Uterus (tissue), 4 donors: ENCODE data around the gene EEF1AKMT2. TPM values are rescaled to one million over a fixed set of nuclear protein-coding genes. Genes with fewer than 3 reads are reported as not detected.
A peak's percentile ranks its signal among the peaks of the same experiment; 100 is the strongest.
"Not testable (repeated sequence)": the region's sequence is repeated elsewhere in the genome, so short reads cannot be mapped to it uniquely, and the experiment has no call there.

Experiments used
- DNase-seq, 2 donors: peaks; one replicate each; pipeline ENCODE4 v3.0.0-alpha.2; 2019 to 2020
- H3K27ac ChIP-seq, 2 donors: fragments of 200-600 bp; sonication (generic); 1 replicate in 1 of 2; 2 replicates in 1 of 2; pipeline ENCODE4 v1.5.1; 2016 to 2018
- H3K27me3 ChIP-seq, 2 donors: fragments of 200-600 bp; sonication (generic); one replicate each; pipeline ENCODE4 v1.5.1; 2018 to 2019; ENCODE audit warnings: control low read depth in 1 of 2
- H3K36me3 ChIP-seq, 2 donors: fragments of 200-600 bp; sonication (generic); one replicate each; pipeline ENCODE4 v1.5.1; 2019; ENCODE audit warnings: control low read depth in 1 of 2
- H3K4me1 ChIP-seq, 2 donors: fragments of 200-600 bp; sonication (generic); one replicate each; pipeline ENCODE4 v1.5.1; 2018 to 2019; ENCODE audit warnings: control low read depth in 1 of 2
- H3K4me3 ChIP-seq, 2 donors: fragments of 200-600 bp; sonication (generic); 1 replicate in 1 of 2; 2 replicates in 1 of 2; pipeline ENCODE4 v1.5.1; 2018 to 2019; ENCODE audit warnings: mild to moderate bottlenecking in 1 of 2
- H3K9me3 ChIP-seq, 2 donors: fragments of 200-600 bp; sonication (generic); one replicate each; pipeline ENCODE4 v1.5.1; 2019; ENCODE audit warnings: control low read depth in 1 of 2
- POLR2A ChIP-seq, 2 donors: fragments of 450-650 bp; IDR thresholded peaks; one replicate each; pipeline ENCODE4 v1.6.1; 2016; ENCODE audit warnings: antibody characterized with exemption in 2 of 2, mild to moderate bottlenecking in 1 of 2, moderate library complexity in 1 of 2
- intact Hi-C: fragments of 100-400 bp; cut with DNase I; formaldehyde crosslinking; loops from one replicate; pipeline ENCODE4 v1.15.1; 2023; ENCODE audit warnings: low total_unique reads
- total RNA-seq, 4 donors: library from RNA; depleted of rRNA in 3 of 4; stranded (reverse); fragments of >200 nt in 3 of 4; gene quantifications; one replicate each; pipeline versions ENCODE4 v1.1.0 to v1.2.4, GENCODE V29; 2014 to 2023
- TF ChIP-seq, protein P1 (sequence below), 4 experiments: fragments of 200-600 bp in 2 of 4; fragments of 450-650 bp in 2 of 4; sonication (generic) in 2 of 4; IDR thresholded peaks; one replicate each; pipeline ENCODE4 v1.5.1; 2016 to 2019; ENCODE audit warnings: antibody characterized with exemption in 4 of 4, mild to moderate bottlenecking in 2 of 4, moderate library complexity in 1 of 4
- donor health status: DM: yes; HTN: yes; CAD: no.

Gene EEF1AKMT2
- total RNA-seq, 4 donors from 2014 or later, result 17.9 to 60.6 (median 40.7) TPM

DNA sequence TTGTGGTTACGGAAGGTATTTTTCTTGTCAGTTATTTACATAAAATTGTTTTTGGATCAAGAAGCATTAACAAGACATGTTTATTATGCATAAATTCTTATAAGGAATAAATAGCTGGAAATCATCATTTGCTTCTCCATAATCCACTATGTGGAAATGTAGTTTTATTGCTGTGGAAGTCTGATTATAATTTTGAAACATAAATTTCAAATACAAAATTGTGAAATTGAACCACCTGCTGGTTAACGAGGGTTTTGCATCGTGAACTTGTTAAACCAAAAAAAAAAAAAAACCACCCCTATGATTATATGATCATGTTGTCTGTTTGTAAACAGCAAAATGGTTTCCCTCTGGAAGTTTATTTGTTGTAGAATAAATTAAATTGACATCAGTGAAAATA lies 35.8 kb upstream of the EEF1AKMT2 start:
- H3K4me3 ChIP-seq, result no peak overlapping the region
- H3K9me3 ChIP-seq, result no peaks in the 10 kb centered on the region
- no peaks in the 10 kb centered on the region for H3K27me3 ChIP-seq
- peak in 1 of 2 donors; percentile 18 for DNase-seq
- H3K36me3 ChIP-seq, result no peaks in the 10 kb centered on the region
- H3K4me1 ChIP-seq, result no peaks in the 10 kb centered on the region
- no peak for TF ChIP-seq POLR2A (IDR thresholded peaks at IDR 0.05)
- TF ChIP-seq, protein P1, sequence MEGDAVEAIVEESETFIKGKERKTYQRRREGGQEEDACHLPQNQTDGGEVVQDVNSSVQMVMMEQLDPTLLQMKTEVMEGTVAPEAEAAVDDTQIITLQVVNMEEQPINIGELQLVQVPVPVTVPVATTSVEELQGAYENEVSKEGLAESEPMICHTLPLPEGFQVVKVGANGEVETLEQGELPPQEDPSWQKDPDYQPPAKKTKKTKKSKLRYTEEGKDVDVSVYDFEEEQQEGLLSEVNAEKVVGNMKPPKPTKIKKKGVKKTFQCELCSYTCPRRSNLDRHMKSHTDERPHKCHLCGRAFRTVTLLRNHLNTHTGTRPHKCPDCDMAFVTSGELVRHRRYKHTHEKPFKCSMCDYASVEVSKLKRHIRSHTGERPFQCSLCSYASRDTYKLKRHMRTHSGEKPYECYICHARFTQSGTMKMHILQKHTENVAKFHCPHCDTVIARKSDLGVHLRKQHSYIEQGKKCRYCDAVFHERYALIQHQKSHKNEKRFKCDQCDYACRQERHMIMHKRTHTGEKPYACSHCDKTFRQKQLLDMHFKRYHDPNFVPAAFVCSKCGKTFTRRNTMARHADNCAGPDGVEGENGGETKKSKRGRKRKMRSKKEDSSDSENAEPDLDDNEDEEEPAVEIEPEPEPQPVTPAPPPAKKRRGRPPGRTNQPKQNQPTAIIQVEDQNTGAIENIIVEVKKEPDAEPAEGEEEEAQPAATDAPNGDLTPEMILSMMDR (IDR thresholded peaks at IDR 0.05), result peak; percentile 27 to 45 (median 41)
- intact Hi-C loops, result no loop called here
- H3K27ac ChIP-seq, result no peak overlapping the region

DNA sequence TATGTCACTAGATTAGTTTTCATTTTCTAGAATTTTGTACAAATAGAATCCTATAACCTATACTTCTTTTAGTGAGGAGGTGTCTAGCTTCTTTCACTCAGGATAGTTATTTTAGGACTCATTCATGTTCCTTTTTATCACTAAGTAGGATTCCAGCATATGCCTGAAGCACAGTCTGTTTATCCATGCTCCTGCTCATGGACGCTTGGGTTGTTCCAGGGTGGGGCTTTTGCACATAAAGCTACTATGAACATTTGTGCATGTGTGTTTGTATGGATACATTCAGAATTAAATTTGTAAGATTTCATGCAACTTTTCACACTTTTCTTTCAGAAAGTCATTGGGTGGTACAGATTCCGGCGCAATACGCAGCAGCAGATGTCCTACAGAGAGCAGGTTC lies 34.6 kb upstream of the EEF1AKMT2 start:
- Histone ChIP-seq H3K4me3 (no peak overlapping the region), H3K36me3 (no peaks in the 10 kb centered on the region), H3K27ac (no peak overlapping the region), H3K27me3 (no peaks in the 10 kb centered on the region), H3K4me1 (no peaks in the 10 kb centered on the region), H3K9me3 (no peaks in the 10 kb centered on the region)
- TF ChIP-seq, protein P1 (IDR thresholded peaks at IDR 0.05), result no peak
- TF ChIP-seq POLR2A (IDR thresholded peaks at IDR 0.05), result no peak
- no peak for DNase-seq
- intact Hi-C loops, result no loop called here

DNA sequence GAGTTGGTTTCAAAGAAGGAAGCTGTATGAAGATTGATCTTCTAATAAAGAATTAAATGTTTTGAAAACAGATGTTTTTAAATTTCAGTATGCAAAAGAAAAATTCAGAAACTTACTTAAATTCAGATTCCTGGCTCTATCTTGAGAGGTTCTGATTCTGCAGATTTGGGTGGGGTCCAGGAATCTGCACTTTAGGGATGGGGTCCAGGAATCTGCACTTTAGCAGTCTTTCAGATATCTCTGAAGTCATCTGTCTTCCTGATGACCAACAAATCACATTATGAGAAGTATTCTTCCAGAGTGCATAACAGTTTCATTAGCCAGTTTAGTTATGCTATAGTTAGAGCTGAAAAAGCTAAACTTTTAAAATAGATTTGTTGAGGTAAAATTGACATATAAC lies 34.0 kb upstream of the EEF1AKMT2 start:
- intact Hi-C loops, result no loop called here
- Histone ChIP-seq H3K27ac (no peak overlapping the region), H3K4me1 (no peaks in the 10 kb centered on the region), H3K4me3 (no peak overlapping the region), H3K36me3 (no peaks in the 10 kb centered on the region), H3K9me3 (no peaks in the 10 kb centered on the region), H3K27me3 (no peaks in the 10 kb centered on the region)
- TF ChIP-seq, protein P1 (IDR thresholded peaks at IDR 0.05), result no peak
- TF ChIP-seq POLR2A (IDR thresholded peaks at IDR 0.05), result no peak
- DNase-seq, result no peak

- intact Hi-C loops, H3K27ac ChIP-seq, DNase-seq, H3K4me3 ChIP-seq, H3K9me3 ChIP-seq, H3K4me1 ChIP-seq, H3K27me3 ChIP-seq, H3K36me3 ChIP-seq: not testable (repeated sequence)
These were observed 33.2 kb upstream of the EEF1AKMT2 start for GRCh38 chr10:124824932-124825331.

DNA sequence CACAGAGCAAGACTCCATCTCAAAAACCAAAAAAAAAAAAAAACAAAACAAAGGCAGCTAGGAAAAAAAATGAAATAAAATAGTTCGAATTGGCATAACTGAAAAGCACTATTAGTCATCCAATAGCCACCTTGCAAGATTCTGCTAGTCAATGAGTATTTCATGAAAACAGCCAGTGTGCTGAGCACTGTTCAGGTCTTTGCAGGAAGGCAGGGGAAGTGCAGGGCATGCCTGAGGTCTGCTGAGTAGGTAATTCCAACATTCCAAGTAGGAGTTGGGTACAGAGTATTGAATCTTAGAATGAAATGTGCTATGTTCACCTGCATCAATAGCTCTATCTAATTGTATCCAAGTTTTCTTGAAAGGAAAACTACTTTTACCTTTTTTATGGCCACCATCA lies 32.8 kb upstream of the EEF1AKMT2 start:
- TF ChIP-seq, protein P1 (IDR thresholded peaks at IDR 0.05), result no peak
- no peak for TF ChIP-seq POLR2A (IDR thresholded peaks at IDR 0.05)
- H3K9me3 ChIP-seq, result no peaks in the 10 kb centered on the region
- no peaks in the 10 kb centered on the region for H3K36me3 ChIP-seq
- no peak overlapping the region for H3K27ac ChIP-seq
- H3K4me3 ChIP-seq, result no peak overlapping the region
- no peaks in the 10 kb centered on the region for H3K4me1 ChIP-seq
- no peak for DNase-seq
- no peaks in the 10 kb centered on the region for H3K27me3 ChIP-seq
- intact Hi-C loops, result no loop called here

GRCh38 chr10:124821520-124821919 lies 29.8 kb upstream of the EEF1AKMT2 start:
- no peaks in the 10 kb centered on the region for H3K27me3 ChIP-seq
- intact Hi-C loops, result no loop called here

More at GRCh38 chr10:124821520-124821919, 29.8 kb upstream of the EEF1AKMT2 start:
- Histone ChIP-seq H3K27ac (no peak overlapping the region), H3K9me3 (no peaks in the 10 kb centered on the region), H3K36me3 (no peaks in the 10 kb centered on the region), H3K4me1 (no peaks in the 10 kb centered on the region), H3K4me3 (no peak overlapping the region)
- DNase-seq, result no peak
- no peak for TF ChIP-seq POLR2A (IDR thresholded peaks at IDR 0.05)
- TF ChIP-seq, protein P1 (IDR thresholded peaks at IDR 0.05), result no peak
